ENCODE measurements around the gene REXO2. TPM values are rescaled to one million over a fixed set of nuclear protein-coding genes. Genes with fewer than 3 reads are reported as not detected.

The REXO2 gene
- total RNA-seq, 1 donor from 2014 or later, result 98.9 TPM

Other genes with a start within 250 kb of the REXO2 start
- not detected in 2 replicates for gene NNMT, start 143.1 kb upstream of the REXO2 start, total RNA-seq
- gene C11orf71, start 39.0 kb upstream of the REXO2 start, total RNA-seq, result 5.8 and 6.3 TPM in 2 replicates
- 39.4 and 39.6 TPM in 2 replicates for gene RBM7, start 38.8 kb upstream of the REXO2 start, total RNA-seq
- not detected in 2 replicates for gene NXPE1, start 120.4 kb downstream of the REXO2 start, total RNA-seq
- gene NXPE4, start 156.3 kb downstream of the REXO2 start, total RNA-seq, result not detected in 2 replicates
- gene NXPE2, start 239.1 kb downstream of the REXO2 start, total RNA-seq, result not detected in 2 replicates

All from activated T-helper 2 cell treated with anti-CD3 and anti-CD28 coated beads, Interferon-gamma antibody, Interleukin-2, Interleukin-4, amounts not matched to agents 10 μg/mL and 5 μg/mL and 100 μg/mL, durations not matched to agents 14 hours and 24 hours and 36 hours (primary cell).